ENCODE results near the gene PEX19.

DNA sequence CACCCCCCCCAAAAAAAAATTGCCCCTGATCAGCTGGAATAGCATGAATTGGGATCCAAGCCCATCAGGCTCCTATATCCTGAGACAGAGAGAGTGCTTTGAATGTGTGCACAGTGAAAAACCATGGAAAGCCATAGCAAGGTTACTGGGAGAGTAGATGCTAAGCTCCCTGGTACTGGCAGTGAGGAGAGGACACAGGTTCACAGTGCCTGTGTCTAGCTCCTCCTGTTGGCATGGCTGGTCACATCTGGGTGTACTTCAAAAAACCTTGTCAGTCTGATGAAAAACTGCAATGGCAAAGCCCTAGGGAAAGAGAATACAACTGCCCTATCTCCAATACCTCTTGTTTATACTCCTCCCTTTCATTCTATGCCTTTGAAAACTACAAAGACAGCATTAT lies 45.2 kb upstream of the PEX19 start:
- TF ChIP-seq, protein P1, sequence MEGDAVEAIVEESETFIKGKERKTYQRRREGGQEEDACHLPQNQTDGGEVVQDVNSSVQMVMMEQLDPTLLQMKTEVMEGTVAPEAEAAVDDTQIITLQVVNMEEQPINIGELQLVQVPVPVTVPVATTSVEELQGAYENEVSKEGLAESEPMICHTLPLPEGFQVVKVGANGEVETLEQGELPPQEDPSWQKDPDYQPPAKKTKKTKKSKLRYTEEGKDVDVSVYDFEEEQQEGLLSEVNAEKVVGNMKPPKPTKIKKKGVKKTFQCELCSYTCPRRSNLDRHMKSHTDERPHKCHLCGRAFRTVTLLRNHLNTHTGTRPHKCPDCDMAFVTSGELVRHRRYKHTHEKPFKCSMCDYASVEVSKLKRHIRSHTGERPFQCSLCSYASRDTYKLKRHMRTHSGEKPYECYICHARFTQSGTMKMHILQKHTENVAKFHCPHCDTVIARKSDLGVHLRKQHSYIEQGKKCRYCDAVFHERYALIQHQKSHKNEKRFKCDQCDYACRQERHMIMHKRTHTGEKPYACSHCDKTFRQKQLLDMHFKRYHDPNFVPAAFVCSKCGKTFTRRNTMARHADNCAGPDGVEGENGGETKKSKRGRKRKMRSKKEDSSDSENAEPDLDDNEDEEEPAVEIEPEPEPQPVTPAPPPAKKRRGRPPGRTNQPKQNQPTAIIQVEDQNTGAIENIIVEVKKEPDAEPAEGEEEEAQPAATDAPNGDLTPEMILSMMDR (IDR thresholded peaks at IDR 0.05), result no peak
- no peak for TF ChIP-seq POLR2A (IDR thresholded peaks at IDR 0.05)
